Stimulated activated CD4-positive, alpha-beta T cell treated with anti-CD3 and anti-CD28 coated beads, Interleukin-2, amount 100 ng/mL, for 4 hours (primary cell): ENCODE measurements around the gene ZCCHC24.

ENCODE experiments used
- DNase-seq: peaks from one replicate; pipeline ENCODE4 v3.0.0-alpha.2; 2020; ENCODE audit warnings: low read depth

The ZCCHC24 gene

DNA sequence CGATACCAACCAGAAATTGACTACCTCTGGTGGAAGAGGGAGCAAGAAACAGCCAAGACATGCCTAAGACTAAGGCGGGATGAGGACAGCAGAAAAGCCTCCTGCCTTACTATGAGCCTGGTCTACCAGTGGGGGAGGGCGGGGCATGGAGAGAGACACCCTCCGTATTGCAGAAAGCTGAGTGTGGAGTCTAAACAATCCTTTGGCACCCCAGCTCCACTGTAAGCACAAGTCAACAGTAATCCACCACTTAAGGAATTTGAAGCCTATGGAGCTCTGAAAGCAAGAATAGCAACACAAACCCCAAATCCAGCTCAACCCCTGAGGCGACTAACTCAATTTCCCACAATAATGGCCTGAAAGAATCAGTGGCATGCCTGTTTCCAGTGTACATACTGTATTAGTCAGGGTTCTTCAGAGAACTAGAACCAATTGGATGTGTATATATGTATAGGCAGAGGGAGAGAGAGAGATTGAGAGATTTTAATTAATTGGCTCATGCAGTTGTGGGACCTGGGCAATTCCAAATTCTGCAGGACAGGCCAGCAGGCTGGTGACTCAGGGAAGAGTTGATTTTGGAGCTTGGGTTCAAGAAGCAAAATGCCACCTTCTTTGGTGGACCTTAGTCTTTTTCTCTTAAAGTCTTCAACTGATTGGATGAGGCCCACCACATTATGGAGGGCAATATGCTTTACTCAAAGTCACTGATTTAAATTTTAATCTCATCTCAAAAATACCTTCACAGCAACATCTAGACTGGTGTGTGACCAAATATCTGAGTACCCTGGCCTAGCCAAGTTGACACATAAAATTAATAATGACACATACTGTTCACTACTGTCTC, 84.7 kb downstream of the ZCCHC24 start:
- no peak for DNase-seq

GRCh38 chr10:79359816-79360498, 85.5 kb downstream of the ZCCHC24 start:
- DNase-seq = no peak

GRCh38 chr10:79358811-79359210, 86.6 kb downstream of the ZCCHC24 start:
- DNase-seq = no peak

- no peak for DNase-seq
Observed at GRCh38 chr10:79357180-79357579, 88.2 kb downstream of the ZCCHC24 start.

- no peak for DNase-seq
Observed at GRCh38 chr10:79356104-79356503, 89.3 kb downstream of the ZCCHC24 start.

GRCh38 chr10:79355420-79356017, 89.9 kb downstream of the ZCCHC24 start:
- DNase-seq = no peak

DNA sequence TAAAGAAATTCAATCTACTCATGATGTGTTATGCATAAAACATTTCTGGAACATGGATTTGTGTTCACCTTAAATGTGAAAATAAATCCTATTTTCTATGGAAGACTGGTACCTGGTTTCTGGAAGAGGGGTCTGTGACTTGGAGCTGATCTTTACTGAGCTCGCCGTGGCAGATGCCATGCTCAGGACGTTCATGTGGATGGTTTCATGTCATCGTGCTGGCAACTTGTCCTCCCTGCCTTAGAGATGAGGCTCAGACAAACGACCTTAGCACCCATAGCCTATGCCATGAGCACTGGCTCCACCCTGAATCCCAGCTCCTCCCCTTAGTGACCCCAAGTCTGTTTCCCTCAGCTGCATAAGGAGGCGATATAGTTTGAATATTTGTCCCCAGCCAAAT, 90.8 kb downstream of the ZCCHC24 start:
- DNase-seq = no peak

- DNase-seq = no peak
Observed at GRCh38 chr10:79354141-79354540, 91.3 kb downstream of the ZCCHC24 start.

- no peak for DNase-seq
Observed at GRCh38 chr10:79353726-79354125, 91.7 kb downstream of the ZCCHC24 start.

- DNase-seq = no peak
Observed at GRCh38 chr10:79353000-79353406, 92.4 kb downstream of the ZCCHC24 start.

DNA sequence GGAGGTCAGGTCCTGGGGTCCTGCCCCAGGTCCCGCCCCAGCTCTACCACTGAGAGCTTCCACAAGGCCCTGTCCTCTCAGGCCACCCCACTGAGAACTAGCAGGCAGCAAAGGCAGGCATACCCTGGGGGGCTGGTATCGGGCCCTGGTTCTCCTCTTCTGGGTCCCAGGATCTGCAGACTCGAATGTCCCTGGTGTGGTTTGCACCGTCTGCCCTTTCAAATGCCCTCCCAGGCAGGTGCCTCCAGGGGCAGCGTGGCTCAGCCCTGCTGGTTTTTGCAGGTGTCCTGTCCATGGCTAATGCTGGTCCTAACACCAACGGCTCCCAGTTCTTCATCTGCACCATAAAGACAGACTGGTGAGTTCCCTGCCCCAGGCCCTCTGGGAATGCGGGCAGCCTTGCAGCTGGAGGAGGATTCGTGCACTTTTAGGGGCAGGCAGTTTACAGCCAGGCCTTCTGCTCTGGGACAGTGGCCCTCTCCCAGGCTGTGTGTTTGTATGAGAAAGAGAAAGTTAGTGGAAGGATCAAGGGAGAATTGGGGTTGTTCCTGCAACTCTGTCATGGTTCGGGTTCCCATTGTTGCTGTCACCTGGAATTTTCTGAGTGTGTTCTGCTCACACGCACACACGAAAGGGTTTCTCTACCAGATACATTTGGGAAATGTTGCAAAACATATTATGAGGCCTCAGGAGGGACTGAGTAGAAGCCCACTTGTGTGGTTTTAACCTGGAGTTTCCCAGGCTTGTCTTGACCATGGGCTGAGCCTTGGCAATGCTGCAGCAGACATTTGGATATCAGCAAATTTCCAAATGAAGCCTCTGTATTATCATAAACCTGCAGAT, 93.2 kb downstream of the ZCCHC24 start:
- DNase-seq = no peak

- DNase-seq = no peak
Observed at GRCh38 chr10:79351332-79351731, 94.1 kb downstream of the ZCCHC24 start.

- no peak for DNase-seq
Observed at GRCh38 chr10:79350407-79351154, 94.8 kb downstream of the ZCCHC24 start.

DNA sequence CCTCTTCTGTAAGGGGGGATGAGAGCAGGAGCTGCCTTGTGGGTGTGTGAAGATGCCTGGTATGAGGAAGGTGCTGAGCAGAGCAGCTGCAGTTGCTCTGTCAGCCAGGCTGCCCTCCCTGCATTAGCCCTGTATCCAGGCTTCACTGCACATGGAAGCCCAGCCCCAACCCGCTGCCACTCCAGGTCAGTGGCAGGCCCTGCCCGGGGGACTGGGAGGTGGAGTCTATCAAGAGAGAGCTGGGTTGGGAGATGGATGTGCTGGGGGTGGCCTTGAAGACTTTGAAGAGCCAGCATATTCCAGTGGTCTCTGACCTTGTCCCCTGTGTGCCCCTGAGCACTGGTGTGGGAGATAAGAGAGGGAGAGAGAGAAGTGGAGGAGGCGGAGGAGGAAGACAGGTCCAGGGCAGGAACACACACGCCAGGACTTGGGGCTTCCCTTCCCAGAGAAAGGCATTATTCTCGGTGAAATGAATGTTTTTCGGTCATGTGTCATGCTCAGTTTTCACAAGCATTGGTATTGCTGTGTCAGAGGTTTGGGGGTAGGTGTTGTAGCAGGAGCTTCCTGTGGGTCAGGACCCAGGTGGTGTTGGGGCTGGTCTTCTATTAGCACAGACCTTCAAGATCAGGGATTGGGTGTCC, 95.5 kb downstream of the ZCCHC24 start:
- DNase-seq = no peak

DNA sequence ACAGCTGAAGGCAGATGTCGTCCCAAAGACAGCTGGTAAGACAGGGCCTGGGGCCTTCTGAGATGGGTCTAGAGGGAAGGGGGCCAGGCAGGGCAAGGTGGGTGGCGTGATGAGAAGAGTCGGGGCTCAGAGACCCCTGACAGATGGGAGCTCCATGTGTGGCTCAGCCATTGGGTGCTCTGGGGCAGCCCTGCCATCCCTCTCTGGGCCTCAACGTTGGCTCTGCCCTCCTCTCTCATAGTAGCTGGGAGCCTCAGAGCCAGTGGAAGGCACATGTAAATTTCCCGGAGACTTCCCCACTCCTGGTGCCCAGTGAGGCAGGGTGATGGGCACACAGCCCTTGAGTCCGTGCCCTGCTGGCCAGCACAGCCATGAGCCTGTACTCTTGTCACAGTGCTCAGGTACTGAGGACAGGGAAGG, 96.3 kb downstream of the ZCCHC24 start:
- DNase-seq = no peak

DNA sequence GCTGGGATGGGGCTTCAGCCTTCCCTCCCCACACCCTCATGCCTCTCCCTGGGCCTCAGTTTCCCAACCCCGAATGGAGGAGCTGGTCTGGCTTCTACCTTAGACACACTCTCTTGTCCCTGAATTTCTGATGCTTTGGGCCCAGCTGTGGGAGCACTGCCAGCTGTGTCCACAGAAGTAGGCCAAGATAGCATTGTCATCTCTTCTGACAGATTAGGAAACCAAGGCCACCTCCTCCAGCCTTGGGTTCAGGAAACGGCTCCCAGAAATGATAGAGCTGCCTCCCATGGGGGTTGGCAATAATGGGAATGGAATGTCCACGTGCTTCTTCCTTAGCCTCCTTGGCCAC, 96.8 kb downstream of the ZCCHC24 start:
- no peak for DNase-seq

DNA sequence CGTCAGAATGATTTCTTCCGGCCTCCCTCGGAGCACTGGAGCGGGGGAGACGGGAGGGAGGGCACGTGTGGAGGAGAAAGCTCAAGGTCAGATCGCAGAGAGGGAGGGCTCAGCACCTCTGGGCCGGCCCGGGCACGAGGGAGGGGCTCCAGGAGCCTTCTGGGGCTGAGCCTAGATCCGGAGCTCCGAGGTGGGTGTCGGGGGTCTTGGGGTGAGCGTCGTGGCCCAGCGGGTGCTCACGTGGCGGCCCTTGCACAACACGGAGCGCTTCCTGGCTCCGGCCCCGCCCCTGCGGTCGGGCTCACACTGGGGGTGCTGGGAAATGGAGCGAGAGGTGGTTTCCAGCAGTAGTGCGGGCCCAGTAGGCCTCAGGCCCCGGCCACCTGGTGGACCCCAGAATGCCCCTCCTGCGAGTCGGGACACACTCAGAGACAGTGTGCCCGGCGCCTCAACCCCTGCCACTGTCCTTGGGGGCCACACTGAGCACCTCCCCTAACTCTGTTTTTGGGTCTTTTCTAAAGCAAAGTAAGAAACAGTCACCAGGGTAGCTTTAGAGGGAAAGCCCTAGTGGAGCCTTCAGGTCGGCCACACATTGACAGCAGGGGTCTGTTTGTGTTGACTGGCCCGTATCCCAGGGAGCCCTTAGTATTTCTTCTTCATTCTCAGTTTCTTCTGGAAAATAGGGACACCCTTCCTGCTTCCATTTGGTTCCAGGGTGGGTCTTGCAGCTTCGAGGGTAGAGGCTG, 97.4 kb downstream of the ZCCHC24 start:
- peak; percentile 72 for DNase-seq

DNA sequence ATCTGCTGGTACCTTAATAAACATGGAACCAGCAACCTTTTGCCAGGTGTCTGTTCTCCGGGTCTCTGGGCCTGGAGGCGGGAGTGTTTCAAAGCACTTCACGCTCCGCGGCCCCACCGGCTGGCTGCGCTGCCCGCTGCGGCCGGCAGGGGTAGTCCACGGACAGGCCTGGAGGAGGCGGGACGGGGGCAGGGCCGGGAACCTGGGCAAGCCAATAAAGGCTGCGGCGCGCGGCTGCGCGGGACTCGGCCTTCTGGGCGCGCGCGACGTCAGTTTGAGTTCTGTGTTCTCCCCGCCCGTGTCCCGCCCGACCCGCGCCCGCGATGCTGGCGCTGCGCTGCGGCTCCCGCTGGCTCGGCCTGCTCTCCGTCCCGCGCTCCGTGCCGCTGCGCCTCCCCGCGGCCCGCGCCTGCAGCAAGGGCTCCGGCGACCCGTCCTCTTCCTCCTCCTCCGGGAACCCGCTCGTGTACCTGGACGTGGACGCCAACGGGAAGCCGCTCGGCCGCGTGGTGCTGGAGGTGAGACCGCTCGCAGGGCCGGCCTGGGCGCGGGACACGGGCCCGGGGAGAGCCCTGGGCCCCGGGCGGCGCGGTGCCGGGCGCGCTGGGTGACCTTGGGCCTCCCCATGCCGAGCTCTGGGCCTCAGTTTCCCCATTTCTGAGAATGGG, 98.1 kb downstream of the ZCCHC24 start, which contains the start of gene PPIF:
PPIF (plus strand) TSS at position 244 of the 668 bp plus-strand sequence; CDS start at position 324, 80 bp downstream.
- DNase-seq = peak; percentile 90

DNA sequence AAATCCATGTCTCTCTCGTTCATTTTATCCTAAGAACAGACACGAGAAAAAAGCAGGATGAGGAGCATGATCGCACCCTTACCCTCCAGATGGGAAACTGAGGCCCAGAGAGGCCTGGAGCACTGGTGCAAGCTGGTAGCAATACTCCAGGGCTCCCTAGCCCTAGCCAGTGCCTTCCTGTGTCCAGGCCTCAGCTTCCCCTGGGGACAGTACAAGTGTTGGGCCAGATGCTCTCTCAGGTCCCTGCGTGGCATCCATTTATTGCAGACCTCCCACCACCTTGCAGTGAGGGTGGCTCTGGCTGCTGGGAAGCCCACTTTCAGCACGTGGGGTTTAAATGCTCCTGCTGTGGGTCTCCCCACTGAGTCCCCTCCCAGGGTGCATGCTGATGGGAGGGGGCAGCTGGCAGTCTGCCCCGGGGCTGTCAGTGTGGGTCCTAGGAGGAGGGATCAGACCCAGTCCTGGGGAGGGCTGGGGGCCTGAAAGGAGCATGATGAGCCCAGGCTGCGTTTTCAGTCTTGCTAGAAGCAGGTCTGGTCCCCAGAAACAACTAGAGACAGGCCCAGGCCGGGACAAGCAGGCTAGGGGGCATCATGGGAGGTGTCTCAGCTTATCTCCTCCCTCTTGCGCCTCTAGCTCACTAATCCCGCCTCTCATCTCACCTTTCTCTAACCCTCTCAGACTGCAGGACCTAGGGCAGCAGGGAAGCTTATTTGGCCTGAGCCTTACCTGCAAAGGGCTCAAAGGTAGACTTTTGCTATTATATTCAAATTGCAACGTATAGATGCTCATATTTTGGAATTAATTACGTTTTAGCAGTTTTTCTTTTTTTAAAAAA, 98.8 kb downstream of the ZCCHC24 start:
- DNase-seq = no peak
